GM04504 (cell line): ENCODE results near the gene VPS4B.
"Not testable (repeated sequence)": the region's sequence is repeated elsewhere in the genome, so short reads cannot be mapped to it uniquely, and the experiment has no call there.

Experiments used
- DNase-seq: peaks from one replicate; pipeline ENCODE4 v3.0.0-alpha.2; 2012; ENCODE audit warnings: low read depth

The VPS4B gene

DNA sequence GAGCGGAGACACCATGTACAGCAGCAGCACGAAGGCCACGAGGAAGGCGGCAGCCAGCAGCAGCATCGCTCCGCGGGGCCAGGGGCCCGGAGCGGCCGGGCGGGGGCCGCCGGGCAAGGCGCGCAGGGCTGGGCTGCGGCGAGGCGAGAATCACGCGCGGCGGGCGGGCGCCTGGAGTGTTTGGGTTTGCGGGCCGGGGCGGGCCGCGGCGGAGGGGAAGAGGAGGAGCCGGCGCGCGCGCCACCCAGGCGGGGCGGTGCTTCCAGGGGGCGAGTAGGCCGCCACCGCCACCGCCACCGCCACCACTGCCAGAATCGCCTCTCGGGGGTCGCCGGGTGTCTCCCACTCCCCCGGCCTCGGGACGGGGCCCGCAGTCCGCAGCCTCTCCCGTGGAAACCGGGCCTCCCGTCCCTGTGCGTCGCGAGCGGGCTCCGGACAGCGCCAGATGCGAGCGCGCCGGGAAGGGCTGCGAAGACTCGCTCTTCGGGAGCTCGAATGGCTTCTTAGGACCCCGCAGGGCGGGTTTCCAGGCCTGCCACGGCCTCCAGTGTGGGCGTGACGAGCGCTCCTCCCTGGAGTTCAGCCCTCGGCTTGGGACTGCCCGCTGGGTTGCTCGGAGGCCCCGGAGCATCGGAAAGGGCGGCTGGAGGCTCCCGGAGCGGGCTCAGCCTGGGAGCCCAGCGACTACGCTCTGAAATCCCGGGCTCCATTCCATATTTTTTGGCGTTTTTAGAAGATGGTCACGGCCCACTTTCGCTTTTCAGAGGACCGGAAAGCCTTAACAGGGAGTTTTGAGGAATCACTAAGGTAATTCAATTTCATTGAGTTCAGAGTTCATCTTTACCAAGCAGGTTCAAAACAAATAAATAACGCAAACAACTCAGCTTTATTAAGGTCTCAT, 55.0 kb downstream of the VPS4B start, which contains the start of gene KDSR:
TSS of gene KDSR (minus strand) at position 154 of the 901 bp plus-strand sequence. CDS start at position 66, 88 bp downstream.
- DNase-seq = peak; percentile 98

DNA sequence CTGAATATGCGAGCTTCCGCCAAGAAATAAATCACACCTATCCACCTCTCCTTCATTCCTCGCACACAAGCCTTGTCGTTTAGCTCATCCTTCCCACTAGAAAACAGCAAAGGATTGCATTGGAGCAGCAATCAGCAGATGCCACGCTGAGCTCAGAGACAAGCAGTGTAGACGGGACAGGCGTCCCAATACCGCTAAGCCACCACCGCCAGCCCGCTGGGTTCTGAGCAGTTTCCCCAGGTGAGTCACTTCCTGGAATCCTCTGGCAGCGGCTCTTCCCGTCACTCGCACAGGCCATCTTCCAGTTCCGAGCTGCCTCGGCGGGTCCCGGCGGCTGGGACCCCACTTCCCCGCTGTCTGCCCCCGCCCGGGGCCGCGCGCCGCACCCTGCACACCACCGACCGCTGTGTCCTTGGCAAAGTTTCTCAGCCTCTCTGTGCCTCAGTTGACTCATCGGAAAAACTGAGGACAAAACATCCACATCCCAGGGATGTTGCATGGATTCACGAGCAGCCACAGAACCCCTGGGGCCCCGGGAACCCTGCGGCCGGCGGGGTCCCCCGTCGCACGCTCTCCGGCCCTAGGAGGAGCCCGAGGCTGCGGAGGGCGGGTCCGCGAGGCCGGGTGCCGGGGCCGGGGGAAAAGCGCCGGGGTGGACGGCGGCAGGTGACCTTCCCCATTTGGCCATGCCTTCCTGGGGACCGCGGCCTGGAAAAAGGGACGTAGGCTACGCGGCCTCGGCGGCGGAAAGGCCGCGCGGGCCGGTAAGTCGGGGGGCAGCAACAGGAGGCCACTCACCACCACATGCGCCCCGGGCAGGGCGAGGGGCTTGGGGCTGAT, 55.8 kb downstream of the VPS4B start:
- DNase-seq = no peak

DNA sequence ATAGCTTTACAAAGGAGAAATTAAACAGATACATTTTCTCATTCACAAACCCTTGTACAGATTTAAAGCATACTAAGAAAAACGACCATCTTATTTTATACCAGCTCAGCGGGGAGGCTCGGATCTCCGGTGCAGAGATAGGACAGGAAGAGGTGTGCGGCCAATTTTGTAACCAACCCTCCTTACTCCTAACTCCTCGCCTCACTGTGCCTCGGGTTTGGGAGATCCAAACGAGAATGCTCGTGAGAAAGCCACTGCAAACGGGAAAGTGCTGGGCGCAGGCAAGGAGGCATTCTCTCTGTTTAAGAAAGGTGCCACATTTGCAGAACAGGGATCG, 56.4 kb downstream of the VPS4B start:
- no peak for DNase-seq

DNA sequence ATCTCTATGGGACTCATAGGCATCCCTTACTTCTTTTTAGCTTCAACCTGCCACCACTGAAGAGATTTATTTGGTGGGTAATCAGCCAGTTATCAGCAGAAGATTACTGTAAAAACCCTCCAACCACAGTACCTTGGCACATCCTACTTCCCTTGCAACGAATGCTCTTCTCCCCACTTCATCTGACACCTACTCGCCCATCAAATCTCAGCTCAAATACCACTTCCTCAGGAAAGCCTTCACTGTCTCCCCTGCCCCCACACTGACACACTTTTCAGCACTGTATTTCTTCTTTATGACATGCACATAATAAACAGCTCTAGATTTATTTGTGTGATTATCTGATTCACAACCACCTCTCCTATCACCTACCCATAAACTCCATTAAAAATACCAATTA, 58.3 kb downstream of the VPS4B start:
- no peak for DNase-seq

DNA sequence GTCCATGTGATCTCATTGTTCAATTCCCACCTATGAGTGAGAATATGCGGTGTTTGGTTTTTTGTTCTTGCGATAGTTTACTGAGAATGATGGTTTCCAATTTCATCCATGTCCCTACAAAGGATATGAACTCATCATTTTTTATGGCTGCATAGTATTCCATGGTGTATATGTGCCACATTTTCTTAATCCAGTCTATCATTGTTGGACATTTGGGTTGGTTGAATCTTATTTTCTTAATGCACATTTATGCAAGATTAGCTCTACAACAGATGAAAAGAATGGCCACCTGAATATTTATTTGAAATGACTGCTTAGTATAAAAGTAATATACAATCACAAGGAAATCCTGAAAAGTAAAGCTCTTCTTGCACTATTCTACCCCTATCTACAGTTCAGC, 58.9 kb downstream of the VPS4B start:
- not testable (repeated sequence) for DNase-seq

- no peak for DNase-seq
Measured at GRCh38 chr18:63356272-63356896, 65.9 kb downstream of the VPS4B start.

DNA sequence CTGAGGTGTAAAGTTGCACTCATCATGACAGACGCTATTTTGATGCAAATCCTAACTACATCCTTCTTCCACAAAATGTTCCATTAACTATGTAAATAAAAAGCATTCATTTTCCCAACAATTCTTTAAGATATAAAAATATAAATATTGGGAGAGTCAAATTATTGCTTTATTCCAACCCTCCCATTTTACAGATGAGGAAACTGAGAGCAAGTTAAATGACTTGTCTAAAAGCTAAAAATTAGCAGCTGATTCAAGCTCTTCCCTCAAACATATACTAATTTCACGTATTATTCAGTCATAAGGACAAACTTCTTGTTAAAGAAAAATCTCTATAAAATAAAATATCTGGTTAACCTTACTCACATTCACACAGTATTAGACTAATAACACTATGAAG, 72.0 kb downstream of the VPS4B start:
- DNase-seq = no peak

DNA sequence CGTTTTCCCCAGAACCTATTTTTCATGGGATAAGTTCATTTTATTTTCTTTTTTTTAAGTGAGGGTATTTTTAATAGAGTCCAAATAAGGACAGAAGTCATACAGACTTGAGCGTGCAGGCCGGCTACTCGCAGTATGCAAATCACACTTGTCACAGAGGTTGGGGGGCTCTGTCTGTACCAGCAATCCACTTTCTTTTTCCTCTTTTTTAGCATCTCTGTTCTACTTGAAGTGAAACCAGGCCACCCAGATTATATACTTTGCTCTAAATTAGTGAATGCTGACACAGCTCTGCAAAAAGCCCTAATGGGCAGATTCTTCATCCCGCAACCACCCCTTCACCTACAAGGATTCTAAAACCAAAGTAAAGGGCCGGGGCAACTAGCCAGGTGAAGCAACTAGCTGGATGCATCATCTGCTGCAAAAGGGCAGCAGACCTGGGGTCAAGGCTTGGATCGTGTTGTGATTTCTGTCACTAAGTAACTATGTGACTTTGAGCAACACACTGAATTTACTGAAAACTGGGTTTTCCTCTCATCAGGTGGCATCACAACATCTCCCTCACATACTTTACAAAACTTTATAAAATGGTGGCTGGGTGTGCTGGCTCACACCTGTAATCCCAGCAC, 73.7 kb downstream of the VPS4B start:
- DNase-seq = no peak

DNA sequence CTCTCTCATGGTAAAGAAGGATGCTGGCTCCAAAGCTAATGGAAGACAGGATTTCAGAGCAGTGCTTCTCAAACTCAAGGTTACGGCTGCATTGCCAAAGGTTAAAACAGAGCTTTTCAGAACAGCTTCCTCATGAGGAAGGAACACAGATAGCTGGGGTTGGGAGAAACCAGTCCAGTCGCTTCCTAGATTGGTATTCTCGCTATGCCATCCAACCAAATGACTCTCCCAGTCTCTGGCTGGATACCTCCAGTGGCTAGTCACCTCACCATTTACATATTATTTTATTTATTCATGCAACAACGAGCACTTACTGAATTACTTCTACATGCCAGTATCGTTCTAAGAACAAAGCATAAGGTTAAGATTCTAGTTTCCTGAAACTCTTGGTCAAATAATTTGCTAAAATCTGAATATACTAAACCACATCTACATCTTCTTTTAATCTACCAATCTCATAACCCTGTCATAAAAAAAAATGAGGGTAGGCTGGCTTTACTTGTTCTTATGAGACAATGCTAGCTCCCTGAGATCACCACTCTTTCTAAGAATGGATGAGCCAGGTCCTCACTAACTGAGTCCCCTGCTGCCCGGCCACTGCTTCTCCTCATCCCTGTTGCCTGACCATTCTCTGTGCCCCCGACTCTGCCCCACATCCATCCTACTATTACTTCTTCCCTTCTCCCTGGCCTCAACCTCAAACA, 75.6 kb downstream of the VPS4B start:
- no peak for DNase-seq

- no peak for DNase-seq
Measured at GRCh38 chr18:63346031-63346430, 76.2 kb downstream of the VPS4B start.

GRCh38 chr18:63344918-63345317, 77.4 kb downstream of the VPS4B start:
- DNase-seq = no peak

- no peak for DNase-seq
Measured at GRCh38 chr18:63344263-63344662, 78.0 kb downstream of the VPS4B start.

DNA sequence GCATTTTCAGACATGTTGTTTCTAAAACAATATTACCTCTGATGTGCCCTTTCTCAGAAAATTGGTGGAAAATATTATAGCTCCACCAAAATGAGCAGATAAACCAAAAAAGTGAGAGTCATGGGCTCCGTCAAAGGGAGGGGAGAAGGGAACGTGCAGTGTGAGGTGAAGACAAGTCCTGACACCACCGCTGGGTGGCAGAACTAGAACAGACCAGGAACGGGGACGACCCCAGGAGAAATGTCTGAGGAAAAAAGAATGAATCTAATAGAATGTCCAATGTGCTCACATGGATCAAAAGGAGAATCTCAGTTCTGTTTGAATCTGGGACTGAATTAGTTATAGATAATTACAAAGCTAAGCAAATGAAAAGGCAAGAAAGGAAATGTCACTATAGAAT, 80.1 kb downstream of the VPS4B start:
- no peak for DNase-seq

DNA sequence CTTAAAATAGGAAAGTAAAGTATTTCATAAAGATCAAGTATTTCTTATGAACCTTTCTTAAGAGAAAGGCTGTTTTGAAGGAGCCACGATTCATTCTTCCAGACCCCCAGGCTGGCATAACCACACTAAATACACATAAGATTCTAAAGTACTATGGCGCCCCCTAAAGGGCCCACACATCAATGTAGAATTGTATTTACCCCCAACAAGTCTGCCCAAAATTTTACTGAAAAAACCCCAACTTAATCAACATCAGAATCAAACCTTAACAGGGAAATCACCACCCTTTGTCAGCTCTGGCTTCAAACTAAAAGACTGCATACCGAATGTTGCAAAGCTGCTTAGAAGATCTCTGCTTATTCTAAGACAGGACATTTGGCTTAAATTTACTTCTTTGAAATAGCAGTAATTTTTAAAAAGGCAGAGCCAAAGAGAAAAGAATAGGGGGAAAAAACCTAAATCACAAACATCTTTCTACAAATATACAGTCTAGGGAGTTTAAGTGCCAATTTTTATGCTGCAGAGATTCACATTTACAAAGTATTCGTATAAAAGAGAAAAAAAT, 82.3 kb downstream of the VPS4B start:
- DNase-seq = no peak
